Breast epithelium (tissue), 3 donors: ENCODE data around the gene TRIP12.

Source experiments
- POLR2AphosphoS5 ChIP-seq, 3 donors: sonication (generic); formaldehyde crosslinking; IDR thresholded peaks; one replicate each; pipeline ENCODE4 v1.6.1; 2017; ENCODE audit warnings: antibody characterized with exemption in 3 of 3
- TF ChIP-seq, protein P1 (sequence below), 3 donors: fragments of 450-650 bp; IDR thresholded peaks; one replicate each; pipeline ENCODE4 v1.5.1; 2016 to 2017; ENCODE audit warnings: antibody characterized with exemption in 3 of 3, mild to moderate bottlenecking in 3 of 3, moderate library complexity in 3 of 3

DNA sequence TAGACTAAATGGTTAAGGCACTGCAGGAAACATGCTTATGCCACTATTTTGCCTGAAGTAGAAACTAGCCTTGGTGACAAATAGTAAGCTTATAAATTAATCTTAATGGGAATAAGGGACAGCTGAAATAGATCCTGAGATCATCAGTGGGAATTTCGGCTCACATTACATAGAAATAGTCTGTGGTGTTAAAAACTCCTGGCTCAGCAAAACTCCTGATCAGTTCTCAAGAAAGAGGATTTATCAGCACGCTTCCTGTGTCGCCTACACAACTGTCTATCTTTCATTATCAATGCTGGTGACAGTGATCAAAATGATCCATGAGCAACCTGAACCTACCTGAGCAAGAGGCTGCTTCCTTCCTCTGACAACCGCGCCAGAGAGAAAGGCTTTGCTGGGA, 190.4 kb downstream of the TRIP12 start:
- TF ChIP-seq, protein P1, sequence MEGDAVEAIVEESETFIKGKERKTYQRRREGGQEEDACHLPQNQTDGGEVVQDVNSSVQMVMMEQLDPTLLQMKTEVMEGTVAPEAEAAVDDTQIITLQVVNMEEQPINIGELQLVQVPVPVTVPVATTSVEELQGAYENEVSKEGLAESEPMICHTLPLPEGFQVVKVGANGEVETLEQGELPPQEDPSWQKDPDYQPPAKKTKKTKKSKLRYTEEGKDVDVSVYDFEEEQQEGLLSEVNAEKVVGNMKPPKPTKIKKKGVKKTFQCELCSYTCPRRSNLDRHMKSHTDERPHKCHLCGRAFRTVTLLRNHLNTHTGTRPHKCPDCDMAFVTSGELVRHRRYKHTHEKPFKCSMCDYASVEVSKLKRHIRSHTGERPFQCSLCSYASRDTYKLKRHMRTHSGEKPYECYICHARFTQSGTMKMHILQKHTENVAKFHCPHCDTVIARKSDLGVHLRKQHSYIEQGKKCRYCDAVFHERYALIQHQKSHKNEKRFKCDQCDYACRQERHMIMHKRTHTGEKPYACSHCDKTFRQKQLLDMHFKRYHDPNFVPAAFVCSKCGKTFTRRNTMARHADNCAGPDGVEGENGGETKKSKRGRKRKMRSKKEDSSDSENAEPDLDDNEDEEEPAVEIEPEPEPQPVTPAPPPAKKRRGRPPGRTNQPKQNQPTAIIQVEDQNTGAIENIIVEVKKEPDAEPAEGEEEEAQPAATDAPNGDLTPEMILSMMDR (IDR thresholded peaks at IDR 0.05): no peak
- TF ChIP-seq POLR2AphosphoS5 (IDR thresholded peaks at IDR 0.05): no peak
